Measurements from ENCODE around the gene GNAT2.

GRCh38 chr1:109589679-109590078 is 29.7 kb downstream of the GNAT2 start:
- TF ChIP-seq POLR2A (IDR thresholded peaks at IDR 0.05; ENCODE audit: low read depth) (no peak), CTCF (IDR thresholded peaks at IDR 0.05) (no peak)
